Forelimb muscle (tissue), 1 donor: ENCODE measurements around the gene PTH1R. TPM values are rescaled to one million over a fixed set of nuclear protein-coding genes. Genes with fewer than 3 reads are reported as not detected.

Experiments used
- DNase-seq: peaks from one replicate; pipeline ENCODE4 v3.0.0-alpha.2; 2013; ENCODE audit warnings: low read depth
- polyA plus RNA-seq: library from polyadenylated mRNA; unstranded; fragments of 120-200 nt; gene quantifications from one replicate; pipeline ENCODE4 v1.2.1, GENCODE V29; 2013; ENCODE audit not compliant: insufficient read length

The PTH1R gene
- polyA plus RNA-seq, 1 donor = 10.9 TPM

DNA sequence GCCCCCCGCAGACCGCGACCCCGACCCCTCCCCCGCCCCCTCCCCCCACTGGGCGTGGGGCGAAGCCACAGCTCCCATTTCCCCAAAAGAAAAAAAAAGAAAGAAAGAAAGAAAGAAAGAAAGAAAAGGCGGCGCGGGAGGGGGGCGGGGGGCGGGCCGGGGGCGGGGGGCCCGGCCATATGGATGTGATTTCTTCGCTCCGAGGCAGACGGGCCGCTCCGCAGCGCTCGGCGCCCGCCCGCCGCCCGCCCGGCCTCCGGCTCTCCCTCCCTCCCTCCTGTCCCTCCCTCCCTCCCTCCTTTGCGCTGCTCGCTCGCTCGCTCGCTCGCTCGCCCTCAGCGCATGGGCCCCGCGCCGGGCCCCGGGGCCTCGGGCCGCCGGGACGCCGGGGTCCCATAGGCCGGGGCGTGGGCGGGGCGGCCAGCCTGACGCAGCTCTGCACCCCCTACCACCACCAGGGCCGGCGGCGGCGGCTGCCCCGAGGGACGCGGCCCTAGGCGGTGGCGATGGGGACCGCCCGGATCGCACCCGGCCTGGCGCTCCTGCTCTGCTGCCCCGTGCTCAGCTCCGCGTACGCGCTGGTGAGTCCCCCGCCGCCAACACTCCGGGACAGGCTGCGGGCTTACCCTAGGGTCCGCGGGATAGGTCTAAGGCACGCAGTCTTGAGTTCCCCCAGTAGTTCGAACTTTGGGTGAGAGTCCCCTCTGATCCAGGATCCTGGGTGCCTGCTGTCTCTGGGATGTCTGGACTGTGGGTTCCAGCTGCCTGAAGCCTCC, 5.7 kb downstream of the PTH1R start:
- no peak for DNase-seq

- DNase-seq = no peak
Measured at GRCh38 chr3:46883830-46884185, 6.3 kb downstream of the PTH1R start.

- DNase-seq = no peak
Measured at GRCh38 chr3:46884427-46884826, 6.9 kb downstream of the PTH1R start.

- DNase-seq = no peak
Measured at GRCh38 chr3:46884929-46885328, 7.4 kb downstream of the PTH1R start.

- DNase-seq = no peak
Measured at GRCh38 chr3:46885612-46886011, 8.1 kb downstream of the PTH1R start.

- DNase-seq = no peak
Measured at GRCh38 chr3:46887980-46888494, 10.5 kb downstream of the PTH1R start.

- no peak for DNase-seq
Measured at GRCh38 chr3:46888705-46889104, 11.2 kb downstream of the PTH1R start.

DNA sequence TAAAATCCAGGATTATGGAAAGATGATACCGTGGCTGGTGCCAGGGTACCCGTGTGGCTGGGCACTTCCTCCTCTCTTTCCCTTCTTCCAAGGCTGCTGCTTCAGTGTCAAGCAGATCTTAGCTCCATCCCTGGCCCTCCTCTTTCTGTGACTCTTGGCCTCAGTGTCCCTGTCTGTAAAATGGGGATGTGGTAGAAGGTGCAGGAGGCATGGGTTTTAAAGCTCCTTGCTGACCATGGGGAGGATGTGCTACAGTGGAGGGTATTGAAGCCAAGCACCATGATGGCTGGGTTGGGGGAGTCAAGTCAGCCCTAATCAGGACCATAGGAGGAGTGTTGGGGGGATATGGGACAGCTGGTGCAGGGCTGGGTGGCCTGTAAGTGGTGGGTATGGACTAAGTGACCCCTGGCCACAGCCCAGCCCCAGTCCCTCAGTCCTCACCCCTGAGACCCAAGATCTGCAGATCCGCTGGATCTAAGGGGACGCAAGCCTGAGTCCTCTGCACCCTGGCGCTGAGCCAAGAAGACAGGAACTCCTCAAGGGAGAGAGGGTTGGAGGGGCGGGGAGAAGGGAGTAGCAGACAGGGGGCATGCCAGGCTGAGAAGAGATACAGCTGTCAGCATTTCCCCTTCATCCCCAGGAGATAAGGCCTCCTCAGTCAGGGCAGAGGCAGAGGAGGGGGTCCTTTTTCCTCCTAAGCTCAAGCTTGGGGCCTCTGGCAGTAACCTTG, 12.0 kb downstream of the PTH1R start:
- DNase-seq = no peak

DNA sequence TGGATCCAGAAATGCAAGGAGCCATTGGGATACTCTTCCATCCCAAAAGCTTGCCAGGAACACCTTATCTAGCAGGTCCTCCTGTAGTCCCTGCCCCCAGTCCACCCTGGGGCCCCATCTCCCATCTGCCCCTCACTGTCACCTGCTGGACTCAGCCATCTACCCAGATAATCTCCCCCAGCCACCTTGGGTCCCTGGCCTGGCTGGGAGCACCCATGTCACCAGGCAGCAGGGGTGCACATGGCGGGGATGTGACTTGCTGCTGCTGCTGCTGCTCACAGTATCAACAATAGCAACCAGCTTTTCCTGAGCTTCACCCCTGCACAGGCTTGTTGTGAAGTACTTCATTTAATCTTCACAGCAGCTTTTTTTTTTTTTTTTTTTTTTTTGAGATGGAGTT, 12.6 kb downstream of the PTH1R start:
- DNase-seq = no peak

DNA sequence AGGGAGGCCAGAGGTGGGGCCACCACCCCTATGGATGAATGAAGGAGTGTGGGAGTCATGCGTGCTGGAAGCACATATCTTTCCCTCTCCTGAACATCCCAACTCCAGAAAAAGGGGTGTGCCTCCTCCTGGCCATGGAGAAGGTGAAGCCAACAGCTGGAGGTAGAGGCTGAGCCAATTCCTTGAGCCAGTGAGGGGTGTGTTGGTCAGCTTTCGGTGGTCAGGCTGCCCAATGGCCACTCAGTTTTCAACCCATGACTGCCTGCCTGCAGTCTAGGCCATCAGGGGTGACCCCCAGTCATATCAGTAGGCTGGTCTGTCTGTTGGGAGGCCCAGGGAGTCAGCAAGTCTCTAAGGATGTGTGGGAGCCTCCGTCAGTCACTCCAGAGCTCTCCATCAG, 13.6 kb downstream of the PTH1R start:
- no peak for DNase-seq

DNA sequence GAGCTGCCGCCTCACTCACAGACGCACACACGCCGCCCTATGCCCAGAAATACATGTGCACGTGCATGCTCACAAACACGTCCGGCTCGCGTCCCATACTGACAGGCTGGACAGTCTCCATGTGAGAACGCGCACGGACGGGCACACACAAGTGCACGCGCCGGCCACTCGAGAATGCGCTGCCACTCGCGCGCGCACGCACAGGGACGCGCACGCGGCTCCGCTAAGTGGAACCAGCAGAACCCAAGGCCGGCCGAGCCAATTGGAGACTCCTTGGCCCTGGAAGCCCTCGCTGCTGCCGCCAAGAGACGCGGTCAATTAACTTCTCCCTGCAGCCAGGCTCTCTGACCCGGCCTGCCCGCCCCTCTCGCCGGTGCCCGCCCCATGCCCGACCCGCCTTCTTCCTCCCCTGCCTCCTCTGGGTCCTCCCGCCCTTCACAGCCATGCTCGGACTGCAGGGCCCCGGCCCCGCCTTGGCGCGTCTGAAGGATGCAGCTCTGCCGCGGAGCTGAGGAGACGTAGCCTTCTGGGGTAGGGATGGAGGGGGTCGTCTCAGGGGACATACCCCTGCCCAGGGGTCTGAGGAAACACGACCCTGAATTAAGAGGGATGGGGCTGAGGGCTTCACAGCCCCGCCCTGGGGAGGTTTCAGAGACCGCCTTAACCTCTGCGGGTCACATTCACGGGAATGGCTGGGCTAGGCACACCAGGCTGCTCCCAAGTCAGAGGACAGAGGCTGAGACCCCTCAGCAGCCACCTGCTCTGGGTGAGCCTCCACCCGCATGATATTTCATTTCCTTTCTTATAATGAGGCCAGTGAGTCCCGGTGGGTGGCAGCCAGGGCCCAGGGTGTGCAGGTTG, 15.0 kb downstream of the PTH1R start:
- no peak for DNase-seq

DNA sequence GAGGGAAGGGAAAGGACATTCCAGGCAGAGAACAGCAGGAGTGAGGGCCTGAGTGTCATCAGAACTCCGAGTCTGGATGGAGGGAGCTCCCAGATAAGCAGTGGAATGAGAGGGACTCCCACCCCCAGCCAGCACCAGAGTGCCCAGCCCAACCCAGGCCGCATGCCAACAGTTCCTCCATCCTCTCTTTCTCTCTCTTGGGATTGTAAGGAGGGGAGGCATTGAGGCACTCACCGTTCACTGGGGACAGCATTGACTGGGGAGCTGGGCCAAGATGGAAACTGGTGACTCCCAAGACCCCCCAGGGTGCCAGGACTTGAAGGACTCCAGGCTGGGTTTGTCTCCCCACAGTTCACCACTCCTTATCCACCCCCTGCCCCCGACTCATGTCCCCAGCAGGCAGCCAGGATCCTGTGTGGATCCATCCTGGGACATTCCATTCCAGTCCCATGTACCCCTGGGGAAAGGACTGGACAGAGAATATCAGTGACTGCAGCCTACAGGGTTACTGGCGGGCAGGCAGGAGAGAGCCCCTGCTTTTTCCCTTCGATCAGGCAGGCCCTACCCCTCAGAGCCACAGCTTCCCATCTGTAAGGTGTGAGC, 15.7 kb downstream of the PTH1R start:
- DNase-seq = no peak

DNA sequence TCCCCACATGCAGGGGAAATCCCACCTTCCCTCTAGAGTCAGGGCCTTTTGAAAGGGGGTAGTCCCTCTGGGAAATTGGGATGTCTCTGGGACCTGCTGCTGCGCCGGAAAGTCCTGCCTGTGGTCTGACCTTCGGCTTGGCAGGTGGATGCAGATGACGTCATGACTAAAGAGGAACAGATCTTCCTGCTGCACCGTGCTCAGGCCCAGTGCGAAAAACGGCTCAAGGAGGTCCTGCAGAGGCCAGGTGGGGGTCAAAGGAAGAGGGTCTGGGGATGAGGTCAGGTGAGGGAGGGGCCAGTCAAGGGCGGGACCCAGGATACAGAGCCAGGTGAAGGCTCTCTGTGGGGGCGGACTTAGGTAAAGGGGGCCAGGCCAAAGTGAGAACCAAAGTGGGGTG, 16.2 kb downstream of the PTH1R start:
- no peak for DNase-seq

DNA sequence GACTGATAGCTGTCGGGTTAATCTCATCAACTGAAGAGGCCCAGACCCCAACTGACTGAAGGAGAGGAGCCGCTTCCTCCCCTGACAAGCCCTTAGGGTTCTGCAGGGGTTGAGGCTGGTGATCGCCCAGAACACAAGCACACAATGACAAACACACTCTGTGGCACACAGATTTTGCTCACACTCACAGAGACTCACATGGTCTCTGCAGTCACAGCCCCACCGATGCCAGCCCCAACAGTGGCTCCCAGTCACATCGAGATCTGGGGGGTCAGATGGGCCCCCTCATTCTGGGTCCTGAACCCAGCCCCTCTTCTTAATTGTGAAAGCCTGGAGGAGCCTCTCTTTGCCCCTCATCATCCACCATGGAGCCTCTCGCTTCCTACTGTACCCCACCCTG, 16.7 kb downstream of the PTH1R start:
- no peak for DNase-seq

GRCh38 chr3:46895204-46895660, 17.7 kb downstream of the PTH1R start:
- no peak for DNase-seq

- DNase-seq = no peak
Measured at GRCh38 chr3:46895761-46896160, 18.2 kb downstream of the PTH1R start.

DNA sequence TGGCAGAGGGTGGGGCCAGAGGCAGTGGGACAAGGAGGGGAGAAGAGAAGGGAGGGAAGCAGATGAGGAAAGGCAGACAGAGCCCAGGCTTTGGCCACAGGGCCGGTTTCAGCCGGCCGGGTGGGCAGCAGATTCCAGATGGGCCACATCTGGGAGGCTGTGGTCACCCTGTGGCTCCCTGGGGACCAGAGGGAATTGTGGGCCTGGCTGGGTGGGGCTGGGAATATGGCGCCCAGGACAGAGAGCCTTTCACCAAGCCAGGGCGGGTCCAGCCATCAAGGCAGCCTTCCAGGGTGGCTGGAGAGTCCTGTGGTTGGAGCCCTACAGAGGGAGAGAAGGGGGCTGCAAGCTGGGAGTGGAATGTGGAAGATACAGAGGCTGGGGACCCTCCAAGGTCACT, 18.9 kb downstream of the PTH1R start:
- no peak for DNase-seq

- no peak for DNase-seq
Measured at GRCh38 chr3:46897031-46897430, 19.5 kb downstream of the PTH1R start.

GRCh38 chr3:46897829-46898320, 20.4 kb downstream of the PTH1R start:
- DNase-seq = no peak

DNA sequence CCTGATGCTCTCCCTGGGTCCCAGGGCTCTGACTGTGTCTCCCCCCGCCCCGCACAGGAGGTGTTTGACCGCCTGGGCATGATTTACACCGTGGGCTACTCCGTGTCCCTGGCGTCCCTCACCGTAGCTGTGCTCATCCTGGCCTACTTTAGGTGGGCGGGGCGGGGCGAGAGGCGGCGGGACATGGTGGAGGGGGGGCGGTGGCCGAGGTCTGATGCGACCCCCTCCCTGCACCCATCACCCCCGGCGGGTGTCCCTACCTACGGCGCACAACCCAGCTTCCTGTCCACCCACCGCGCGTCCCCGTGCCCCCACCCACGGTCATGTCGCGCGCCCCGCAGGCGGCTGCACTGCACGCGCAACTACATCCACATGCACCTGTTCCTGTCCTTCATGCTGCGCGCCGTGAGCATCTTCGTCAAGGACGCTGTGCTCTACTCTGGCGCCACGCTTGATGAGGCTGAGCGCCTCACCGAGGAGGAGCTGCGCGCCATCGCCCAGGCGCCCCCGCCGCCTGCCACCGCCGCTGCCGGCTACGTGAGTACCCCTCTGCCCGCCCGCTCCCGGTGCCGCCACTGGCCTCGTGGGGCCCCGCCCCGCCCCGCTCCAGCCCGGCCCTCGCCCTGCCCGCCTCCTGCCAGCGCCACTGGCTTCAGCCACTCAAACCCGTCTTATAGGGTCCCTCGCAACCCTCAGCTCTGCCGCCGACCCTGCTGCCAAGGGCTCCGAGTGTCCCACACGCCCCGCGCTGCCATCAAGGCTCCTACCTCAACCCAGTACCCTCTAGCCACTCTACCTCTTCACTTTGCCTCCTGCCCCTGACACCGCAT, 21.0 kb downstream of the PTH1R start:
- DNase-seq = no peak
